Astrocyte (in vitro differentiated cells and primary cell): ENCODE data around the gene PIGU. TPM values are rescaled to one million over a fixed set of nuclear protein-coding genes. Genes with fewer than 3 reads are reported as not detected.

Experiments
- DNase-seq: peaks from one replicate; pipeline ENCODE4 v3.0.0-alpha.2; 2010; ENCODE audit warnings: low read depth
- FAIRE-seq: peaks from 2 replicates; lab custom pipeline; 2011; peaks lifted over from hg19 to GRCh38; lab: Jason Lieb, UNC
- H2AFZ ChIP-seq: 2 replicates; pipeline ENCODE4 v1.6.0; 2012; ENCODE audit warnings: low read depth, low read length, inconsistent platforms
- H3K27ac ChIP-seq: 2 replicates; pipeline ENCODE4 v1.5.1; 2011; ENCODE audit warnings: low read depth, low read length, inconsistent platforms
- H3K27me3 ChIP-seq: 2 replicates; pipeline ENCODE4 v1.6.0; 2011; ENCODE audit warnings: low read length, inconsistent platforms; ENCODE audit not compliant: insufficient read depth
- H3K36me3 ChIP-seq: 2 replicates; pipeline ENCODE4 v1.5.1; 2011; ENCODE audit warnings: low read length, inconsistent platforms; ENCODE audit not compliant: insufficient read depth
- H3K4me1 ChIP-seq: 2 replicates; pipeline ENCODE4 v1.5.1; 2011; ENCODE audit warnings: low read length, inconsistent platforms; ENCODE audit not compliant: insufficient read depth
- H3K4me2 ChIP-seq: 2 replicates; pipeline ENCODE4 v1.6.0; 2012; ENCODE audit warnings: low read length, inconsistent platforms
- H3K4me3 ChIP-seq: 2 replicates; pipeline ENCODE4 v1.5.1; 2011; ENCODE audit warnings: low read depth, mild to moderate bottlenecking, low read length, inconsistent platforms; ENCODE audit not compliant: insufficient read depth
- H3K79me2 ChIP-seq: 2 replicates; pipeline ENCODE4 v1.6.0; 2012; ENCODE audit warnings: mild to moderate bottlenecking, low read length, inconsistent platforms; ENCODE audit not compliant: insufficient read depth
- H3K9ac ChIP-seq: 2 replicates; pipeline ENCODE4 v1.6.0; 2012; ENCODE audit warnings: mild to moderate bottlenecking, low read length, inconsistent platforms
- H3K9me3 ChIP-seq: 2 replicates; pipeline ENCODE4 v1.5.1; 2012; ENCODE audit warnings: low read depth, mild to moderate bottlenecking, low read length, inconsistent platforms; ENCODE audit not compliant: insufficient read depth
- H4K20me1 ChIP-seq: 2 replicates; pipeline ENCODE4 v1.6.0; 2012; ENCODE audit warnings: low read length, inconsistent platforms; ENCODE audit not compliant: insufficient read depth
- H3K27ac Mint-ChIP-seq: one replicate; pipeline ENCODE4 v1.8.0; 2021; ENCODE audit warnings: mild to moderate bottlenecking, mixed read lengths; ENCODE audit not compliant: unreplicated experiment
- H3K27me3 Mint-ChIP-seq: one replicate; pipeline ENCODE4 v1.8.0; 2021; ENCODE audit warnings: low read depth, mixed read lengths; ENCODE audit not compliant: unreplicated experiment
- H3K36me3 Mint-ChIP-seq: one replicate; pipeline ENCODE4 v1.8.0; 2021; ENCODE audit warnings: low read depth, mixed read lengths; ENCODE audit not compliant: unreplicated experiment
- H3K4me1 Mint-ChIP-seq: one replicate; pipeline ENCODE4 v1.8.0; 2021; ENCODE audit warnings: low read depth, mixed read lengths; ENCODE audit not compliant: unreplicated experiment
- H3K4me3 Mint-ChIP-seq: one replicate; pipeline ENCODE4 v1.8.0; 2021; ENCODE audit warnings: mild to moderate bottlenecking, moderate library complexity, mixed read lengths; ENCODE audit not compliant: unreplicated experiment
- H3K9me3 Mint-ChIP-seq: one replicate; pipeline ENCODE4 v1.8.0; 2021; ENCODE audit warnings: mild to moderate bottlenecking, mixed read lengths; ENCODE audit not compliant: unreplicated experiment
- CTCF ChIP-seq: IDR thresholded peaks from 2 replicates; pipeline ENCODE4 v1.5.1; 2011; ENCODE audit warnings: low read depth, mild to moderate bottlenecking, inconsistent platforms, low read length, moderate library complexity; ENCODE audit not compliant: insufficient read depth
- EZH2 ChIP-seq: IDR thresholded peaks from 2 replicates; pipeline ENCODE4 v1.6.1; 2012; ENCODE audit warnings: mild to moderate bottlenecking, low read length, inconsistent platforms; ENCODE audit not compliant: insufficient read depth
- total RNA-seq: library from RNA; stranded (reverse); gene quantifications from 2 replicates; pipeline ENCODE4 v1.2.1, GENCODE V29; 2021

The PIGU gene
- total RNA-seq, 1 donor from 2014 or later = 16.7 TPM

DNA sequence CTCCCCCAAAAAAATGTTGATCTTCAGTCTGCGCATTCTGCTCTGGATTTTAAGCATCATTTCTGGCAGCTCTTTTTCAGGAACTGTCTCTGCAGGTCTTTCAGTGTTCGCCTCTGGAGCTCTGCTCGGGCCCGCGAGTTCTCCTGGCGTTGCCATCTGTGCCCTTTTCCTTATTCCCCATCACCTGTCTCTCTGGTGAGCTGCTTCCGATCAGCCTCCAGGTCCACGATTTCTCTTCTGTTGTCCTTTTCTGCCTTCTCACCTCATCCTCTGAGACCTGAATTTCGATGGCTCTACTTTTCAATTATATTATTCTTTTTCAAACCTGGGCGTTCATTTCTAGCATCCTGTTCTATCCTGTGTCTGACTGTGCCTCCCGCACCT, 119.0 kb downstream of the PIGU start:
- Mint-ChIP-seq H3K4me3 (peak overlapping the region; percentile 84), H3K36me3 (no peaks in the 10 kb centered on the region), H3K27ac (peak overlapping the region; percentile 73), H3K9me3 (no peaks in the 10 kb centered on the region), H3K27me3 (no peaks in the 10 kb centered on the region), H3K4me1 (peaks cover 3% of the 10 kb centered on the region)
- H3K9ac ChIP-seq = peak overlapping the region; percentile 86
- peaks cover 8% of the 10 kb centered on the region for H4K20me1 ChIP-seq
- H3K27ac ChIP-seq = peak overlapping the region; percentile 57
- no peaks in the 10 kb centered on the region for H3K27me3 ChIP-seq
- H3K79me2 ChIP-seq = no peaks in the 10 kb centered on the region
- H3K4me1 ChIP-seq = peaks cover 5% of the 10 kb centered on the region
- peak overlapping the region; percentile 92 for H3K4me2 ChIP-seq
- no peaks in the 10 kb centered on the region for H3K9me3 ChIP-seq
- H3K36me3 ChIP-seq = no peaks in the 10 kb centered on the region
- peak overlapping the region; percentile 85 for H2AFZ ChIP-seq
- FAIRE-seq = no peak
- no peak for TF ChIP-seq EZH2
- no peak for TF ChIP-seq CTCF
- peak overlapping the region; percentile 78 for H3K4me3 ChIP-seq
- DNase-seq = no peak

DNA sequence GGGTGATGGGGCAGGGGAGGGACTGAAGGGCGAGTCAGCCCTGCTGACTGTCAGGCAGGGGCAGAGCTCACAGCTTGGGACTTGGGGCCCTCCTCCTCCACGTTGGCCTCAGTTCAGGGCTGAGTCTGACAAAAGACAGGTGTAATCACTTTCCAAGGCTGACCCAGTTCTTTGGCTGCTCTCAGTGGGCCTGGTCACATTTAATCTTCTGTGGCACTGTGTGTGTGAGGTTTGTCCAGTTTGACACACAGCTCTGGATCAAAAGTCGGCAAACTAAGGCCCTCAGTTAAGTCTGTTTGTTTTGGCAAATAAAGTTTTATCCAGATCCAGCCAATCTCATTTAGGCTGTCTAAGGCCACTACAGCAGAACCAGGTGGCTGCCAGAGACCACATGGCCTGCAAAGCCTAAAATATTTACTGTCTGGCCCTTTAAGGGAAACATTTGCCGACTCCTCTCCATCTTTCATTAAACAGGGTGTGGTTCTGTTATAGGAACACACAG, 123.5 kb downstream of the PIGU start:
- Histone ChIP-seq H3K27me3 (no peaks in the 10 kb centered on the region), H2AFZ (no peak overlapping the region), H3K4me1 (peaks cover 5% of the 10 kb centered on the region), H3K4me2 (no peak overlapping the region), H3K9ac (no peak overlapping the region), H3K27ac (no peak overlapping the region), H3K36me3 (no peaks in the 10 kb centered on the region), H4K20me1 (no peaks in the 10 kb centered on the region), H3K4me3 (no peak overlapping the region), H3K79me2 (no peaks in the 10 kb centered on the region), H3K9me3 (no peaks in the 10 kb centered on the region)
- DNase-seq (no peak), FAIRE-seq (no peak)
- H3K27me3 Mint-ChIP-seq = no peaks in the 10 kb centered on the region
- H3K4me3 Mint-ChIP-seq = no peak overlapping the region
- H3K9me3 Mint-ChIP-seq = no peaks in the 10 kb centered on the region
- no peak overlapping the region for H3K27ac Mint-ChIP-seq
- H3K36me3 Mint-ChIP-seq = no peaks in the 10 kb centered on the region
- H3K4me1 Mint-ChIP-seq = peaks cover 3% of the 10 kb centered on the region
- TF ChIP-seq EZH2 (no peak), CTCF (no peak)

DNA sequence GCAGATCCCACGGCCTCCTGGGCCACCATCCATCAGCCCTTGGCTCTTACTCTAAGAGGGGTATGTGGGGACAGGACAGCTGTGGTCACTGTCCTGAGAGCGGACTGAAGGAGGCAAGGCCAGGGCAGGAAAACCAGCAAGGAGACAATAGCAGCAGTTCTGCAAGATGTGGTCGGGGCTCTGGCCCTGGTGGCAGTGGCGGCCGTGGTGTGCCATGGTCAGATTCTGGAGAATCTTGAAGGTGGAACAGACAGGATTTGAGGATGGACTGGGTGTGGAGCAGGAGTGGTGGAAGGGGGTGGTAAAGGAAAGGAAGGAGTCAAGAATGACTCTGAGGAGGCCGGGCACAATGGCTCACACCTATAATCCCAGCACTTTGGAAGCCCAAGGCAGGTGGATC, 124.3 kb downstream of the PIGU start:
- Mint-ChIP-seq H3K4me1 (no peaks in the 10 kb centered on the region), H3K9me3 (no peaks in the 10 kb centered on the region), H3K27ac (no peak overlapping the region), H3K36me3 (no peaks in the 10 kb centered on the region), H3K27me3 (no peaks in the 10 kb centered on the region), H3K4me3 (no peak overlapping the region)
- Histone ChIP-seq H3K4me1 (no peaks in the 10 kb centered on the region), H3K9me3 (no peaks in the 10 kb centered on the region), H2AFZ (no peak overlapping the region), H4K20me1 (no peaks in the 10 kb centered on the region), H3K4me3 (no peak overlapping the region), H3K9ac (no peak overlapping the region), H3K27ac (no peak overlapping the region), H3K79me2 (no peaks in the 10 kb centered on the region), H3K27me3 (no peaks in the 10 kb centered on the region), H3K4me2 (no peak overlapping the region), H3K36me3 (no peaks in the 10 kb centered on the region)
- TF ChIP-seq CTCF (no peak), EZH2 (no peak)
- no peak for FAIRE-seq
- no peak for DNase-seq
